DOHH2 (cell line): ENCODE results near the gene IGF1R.

Experiments used
- CTCF ChIP-seq: fragments of 200-600 bp; sonication (generic); IDR thresholded peaks from one replicate; pipeline ENCODE4 v1.5.1; 2014; ENCODE audit warnings: antibody characterized with exemption, mild to moderate bottlenecking, low read depth, low read length; ENCODE audit not compliant: poor library complexity, severe bottlenecking
- EZH2phosphoT487 ChIP-seq: fragments of 200-600 bp; sonication (generic); IDR thresholded peaks from 2 replicates; pipeline ENCODE4 v1.6.1; 2017; ENCODE audit warnings: borderline replicate concordance, mild to moderate bottlenecking, antibody characterized with exemption, low read length, moderate library complexity, mixed read lengths

GRCh38 chr15:98609144-98609852 is 39.0 kb upstream of the IGF1R start:
- TF ChIP-seq CTCF = no peak
- no peak for TF ChIP-seq EZH2phosphoT487
